NCI-H82 (cell line): ENCODE results near the gene IFFO2.

Experiments used
- DNase-seq: peaks from one replicate; lab custom pipeline; 2025; lab: John Stamatoyannopoulos, UW

Gene IFFO2

GRCh38 chr1:18919197-18919905 is 37.1 kb downstream of the IFFO2 start:
- peak; percentile 87 for DNase-seq

GRCh38 chr1:18918417-18918816 is 38.1 kb downstream of the IFFO2 start:
- DNase-seq = no peak

GRCh38 chr1:18917071-18917799 is 39.2 kb downstream of the IFFO2 start:
- no peak for DNase-seq

- DNase-seq = no peak
These were observed 41.1 kb downstream of the IFFO2 start for GRCh38 chr1:18915341-18915740.

- DNase-seq = peak; percentile 88
These were observed 43.2 kb downstream of the IFFO2 start for GRCh38 chr1:18913065-18913835.

GRCh38 chr1:18912550-18912949 is 43.9 kb downstream of the IFFO2 start:
- no peak for DNase-seq

- no peak for DNase-seq
These were observed 47.3 kb downstream of the IFFO2 start for GRCh38 chr1:18908911-18909771.

- DNase-seq = no peak
These were observed 48.3 kb downstream of the IFFO2 start for GRCh38 chr1:18907917-18908845.

- peak; percentile 84 for DNase-seq
These were observed 49.2 kb downstream of the IFFO2 start for GRCh38 chr1:18907021-18907916.

GRCh38 chr1:18903291-18903756 is 53.2 kb downstream of the IFFO2 start:
- no peak for DNase-seq

- DNase-seq = peak; percentile 99
These were observed 53.8 kb downstream of the IFFO2 start, which contains the start of gene ALDH4A1 for GRCh38 chr1:18902523-18903290. ALDH4A1 (minus strand) TSS chr1:18902555; CDS start chr1:18902523, 32 bp downstream.

- peak; percentile 58 for DNase-seq
These were observed 54.4 kb downstream of the IFFO2 start for GRCh38 chr1:18901952-18902522.

GRCh38 chr1:18901147-18901951 is 55.1 kb downstream of the IFFO2 start:
- no peak for DNase-seq

- DNase-seq = no peak
These were observed 56.1 kb downstream of the IFFO2 start for GRCh38 chr1:18900303-18900841.

GRCh38 chr1:18899363-18900049 is 57.0 kb downstream of the IFFO2 start:
- no peak for DNase-seq

GRCh38 chr1:18898567-18898966 is 57.9 kb downstream of the IFFO2 start:
- DNase-seq = no peak
